NCI-H1694 treated with DMSO at 0.1 percent for 48 hours (cell line): ENCODE measurements around the gene POU4F3.
A peak's percentile ranks its signal among the peaks of the same experiment; 100 is the strongest.
"Not testable (repeated sequence)": the region's sequence is repeated elsewhere in the genome, so short reads cannot be mapped to it uniquely, and the experiment has no call there.

Experiments
- DNase-seq: peaks from one replicate; lab custom pipeline; 2025; lab: John Stamatoyannopoulos, UW

POU4F3 gene

GRCh38 chr5:146338774-146339714 is at the start of gene POU4F3:
Gene POU4F3 (plus strand): TSS chr5:146338839. CDS start chr5:146339113, 274 bp downstream.
- DNase-seq: peak; percentile 13

GRCh38 chr5:146290318-146290717 is 48.3 kb upstream of the POU4F3 start:
- DNase-seq: no peak

GRCh38 chr5:146291421-146292074 is 47.1 kb upstream of the POU4F3 start:
- DNase-seq: peak; percentile 81

- no peak for DNase-seq
Observed at GRCh38 chr5:146296245-146296644, 42.4 kb upstream of the POU4F3 start.

- not testable (repeated sequence) for DNase-seq
Observed at GRCh38 chr5:146298920-146299319, 39.7 kb upstream of the POU4F3 start.

GRCh38 chr5:146301626-146302025 is 37.0 kb upstream of the POU4F3 start:
- DNase-seq: no peak

GRCh38 chr5:146302406-146302805 is 36.2 kb upstream of the POU4F3 start:
- no peak for DNase-seq

- no peak for DNase-seq
Observed at GRCh38 chr5:146306838-146307237, 31.8 kb upstream of the POU4F3 start.

- DNase-seq: no peak
Observed at GRCh38 chr5:146307796-146308195, 30.8 kb upstream of the POU4F3 start.

- DNase-seq: no peak
Observed at GRCh38 chr5:146310540-146310939, 28.1 kb upstream of the POU4F3 start.

- DNase-seq: no peak
Observed at GRCh38 chr5:146311278-146311677, 27.4 kb upstream of the POU4F3 start.

GRCh38 chr5:146313027-146313426 is 25.6 kb upstream of the POU4F3 start:
- DNase-seq: no peak

GRCh38 chr5:146321571-146321970 is 17.1 kb upstream of the POU4F3 start:
- DNase-seq: no peak

GRCh38 chr5:146327257-146327870 is 11.3 kb upstream of the POU4F3 start:
- no peak for DNase-seq

- DNase-seq: no peak
Observed at GRCh38 chr5:146327989-146328388, 10.7 kb upstream of the POU4F3 start.

GRCh38 chr5:146329697-146330096 is 8.9 kb upstream of the POU4F3 start:
- DNase-seq: no peak

- DNase-seq: no peak
Observed at GRCh38 chr5:146331423-146331822, 7.2 kb upstream of the POU4F3 start.

- DNase-seq: no peak
Observed at GRCh38 chr5:146334074-146334533, 4.5 kb upstream of the POU4F3 start.

GRCh38 chr5:146336197-146336596 is 2.4 kb upstream of the POU4F3 start:
- no peak for DNase-seq

GRCh38 chr5:146337264-146337904 is 1.3 kb upstream of the POU4F3 start:
- DNase-seq: no peak

- DNase-seq: no peak
Observed at GRCh38 chr5:146337928-146338327, 711 bp upstream of the POU4F3 start.

- no peak for DNase-seq
Observed at GRCh38 chr5:146339715-146340259, 1.1 kb downstream of the POU4F3 start.
